Duodenal mucosa (tissue), 2 donors: ENCODE results near the gene GNLY.
A peak's percentile ranks its signal among the peaks of the same experiment; 100 is the strongest.

Experiments
- H3K27ac ChIP-seq: one replicate; pipeline ENCODE4 v1.7.0; 2013; ENCODE audit warnings: low read depth, low read length
- H3K27me3 ChIP-seq, 2 donors: one replicate each; pipeline ENCODE4 v1.7.0; 2013; ENCODE audit warnings: low read length in 2 of 2, control low read depth in 1 of 2; ENCODE audit not compliant: insufficient read depth in 2 of 2, control insufficient read depth in 1 of 2
- H3K36me3 ChIP-seq, 2 donors: one replicate each; pipeline ENCODE4 v1.7.0; 2013; ENCODE audit warnings: low read length in 2 of 2, control low read depth in 1 of 2; ENCODE audit not compliant: insufficient read depth in 2 of 2, control insufficient read depth in 1 of 2
- H3K4me1 ChIP-seq, 2 donors: one replicate each; pipeline ENCODE4 v1.7.0; 2013; ENCODE audit warnings: low read length in 2 of 2, control low read depth in 1 of 2; ENCODE audit not compliant: insufficient read depth in 2 of 2, control insufficient read depth in 1 of 2
- H3K4me3 ChIP-seq, 2 donors: one replicate each; pipeline ENCODE4 v1.7.0; 2013; ENCODE audit warnings: low read length in 2 of 2, low read depth in 1 of 2
- H3K9ac ChIP-seq, 2 donors: one replicate each; pipeline ENCODE4 v1.7.0; 2013; ENCODE audit warnings: low read length in 2 of 2, low read depth in 1 of 2
- H3K9me3 ChIP-seq, 2 donors: one replicate each; pipeline ENCODE4 v1.7.0; 2013; ENCODE audit warnings: low read length in 2 of 2, control low read depth in 1 of 2; ENCODE audit not compliant: control insufficient read depth in 1 of 2

GNLY gene

GRCh38 chr2:85741211-85741832 lies 47.2 kb downstream of the GNLY start:
- Histone ChIP-seq H3K4me3 (no peak overlapping the region), H3K4me1 (peaks cover 23 to 34% of the 10 kb centered on the region in 2 donors), H3K9ac (peak overlapping the region in 1 of 2 donors; percentile 12)

GRCh38 chr2:85741833-85742455 lies 47.8 kb downstream of the GNLY start:
- H3K36me3 ChIP-seq = no peaks in the 10 kb centered on the region
- no peak overlapping the region for H3K4me3 ChIP-seq
- peaks cover 8 to 9% of the 10 kb centered on the region in 2 donors for H3K27me3 ChIP-seq
- no peaks in the 10 kb centered on the region for H3K9me3 ChIP-seq
- H3K27ac ChIP-seq = peak overlapping the region; percentile 61
- peaks cover 23 to 34% of the 10 kb centered on the region in 2 donors for H3K4me1 ChIP-seq
- H3K9ac ChIP-seq = peak overlapping the region in 1 of 2 donors; percentile 12

More at GRCh38 chr2:85741211-85741832, 47.2 kb downstream of the GNLY start:
- Histone ChIP-seq H3K36me3 (no peaks in the 10 kb centered on the region), H3K27me3 (peaks cover 8 to 10% of the 10 kb centered on the region in 2 donors), H3K9me3 (no peaks in the 10 kb centered on the region), H3K27ac (peak overlapping the region; percentile 61)

- no peaks in the 10 kb centered on the region for H3K9me3 ChIP-seq
- H3K4me1 ChIP-seq = peaks cover 23 to 34% of the 10 kb centered on the region in 2 donors
- H3K9ac ChIP-seq = no peak overlapping the region
- H3K27me3 ChIP-seq = peaks cover 8 to 10% of the 10 kb centered on the region in 2 donors
- H3K27ac ChIP-seq = no peak overlapping the region
- H3K4me3 ChIP-seq = no peak overlapping the region
- no peaks in the 10 kb centered on the region for H3K36me3 ChIP-seq
Measured at GRCh38 chr2:85743304-85743978, 49.3 kb downstream of the GNLY start.

GRCh38 chr2:85744055-85744454 lies 49.9 kb downstream of the GNLY start:
- Histone ChIP-seq H3K27me3 (peaks cover 8 to 10% of the 10 kb centered on the region in 2 donors), H3K27ac (no peak overlapping the region), H3K4me1 (peaks cover 23 to 34% of the 10 kb centered on the region in 2 donors), H3K36me3 (no peaks in the 10 kb centered on the region), H3K9ac (no peak overlapping the region), H3K4me3 (no peak overlapping the region), H3K9me3 (no peaks in the 10 kb centered on the region)

- Histone ChIP-seq H3K27me3 (peaks cover 8 to 10% of the 10 kb centered on the region in 2 donors), H3K27ac (peak overlapping the region; percentile 22), H3K4me3 (no peak overlapping the region), H3K36me3 (no peaks in the 10 kb centered on the region), H3K9ac (peak overlapping the region in 1 of 2 donors; percentile 7), H3K4me1 (peaks cover 23 to 34% of the 10 kb centered on the region in 2 donors), H3K9me3 (no peaks in the 10 kb centered on the region)
Measured at GRCh38 chr2:85744741-85745601, 50.8 kb downstream of the GNLY start.

GRCh38 chr2:85745619-85746018 lies 51.5 kb downstream of the GNLY start:
- H3K27ac ChIP-seq = peak overlapping the region; percentile 22
- H3K4me3 ChIP-seq = no peak overlapping the region
- no peaks in the 10 kb centered on the region for H3K9me3 ChIP-seq
- peaks cover 8 to 10% of the 10 kb centered on the region in 2 donors for H3K27me3 ChIP-seq
- H3K36me3 ChIP-seq = no peaks in the 10 kb centered on the region
- peaks cover 23 to 35% of the 10 kb centered on the region in 2 donors for H3K4me1 ChIP-seq
- H3K9ac ChIP-seq = peak overlapping the region in 1 of 2 donors; percentile 7

- Histone ChIP-seq H3K27ac (no peak overlapping the region), H3K4me1 (peaks cover 27 to 37% of the 10 kb centered on the region in 2 donors), H3K4me3 (no peak overlapping the region), H3K9ac (no peak overlapping the region), H3K36me3 (no peaks in the 10 kb centered on the region), H3K9me3 (no peaks in the 10 kb centered on the region), H3K27me3 (peaks cover 16 to 17% of the 10 kb centered on the region in 2 donors)
Measured at GRCh38 chr2:85746321-85747004, 52.3 kb downstream of the GNLY start.

GRCh38 chr2:85747441-85747840 lies 53.3 kb downstream of the GNLY start:
- H3K9me3 ChIP-seq = no peaks in the 10 kb centered on the region
- no peak overlapping the region for H3K27ac ChIP-seq
- no peaks in the 10 kb centered on the region for H3K36me3 ChIP-seq
- H3K4me3 ChIP-seq = no peak overlapping the region
- H3K4me1 ChIP-seq = peaks cover 23 to 29% of the 10 kb centered on the region in 2 donors
- no peak overlapping the region for H3K9ac ChIP-seq
- H3K27me3 ChIP-seq = peaks cover 26% of the 10 kb centered on the region in 2 donors

GRCh38 chr2:85748039-85748734 lies 54.0 kb downstream of the GNLY start:
- no peak overlapping the region for H3K27ac ChIP-seq
- H3K9me3 ChIP-seq = no peaks in the 10 kb centered on the region
- peaks cover 34% of the 10 kb centered on the region in 2 donors for H3K27me3 ChIP-seq
- no peak overlapping the region for H3K9ac ChIP-seq
- H3K4me3 ChIP-seq = no peak overlapping the region
- H3K36me3 ChIP-seq = no peaks in the 10 kb centered on the region
- H3K4me1 ChIP-seq = peaks cover 18 to 26% of the 10 kb centered on the region in 2 donors
